Natural killer cell treated with Interleukin-12 subunit alpha and Interleukin-12 subunit beta and Interleukin-15 and Interleukin-18, amount 100 ng/mL, for 72 hours (primary cell): ENCODE measurements around the gene CYTH2. TPM values are rescaled to one million over a fixed set of nuclear protein-coding genes. Genes with fewer than 3 reads are reported as not detected.

Experiments used
- ATAC-seq, 2 donors: fragments of 150-1000 bp; cut with Tn5 transposase in 1 of 2; sonication (Bioruptor Pico), chemical (Tn5 transposase) in 1 of 2; 2 replicates each; pipeline ENCODE4 v1.10.0; 2021
- DNase-seq: peaks from one replicate; pipeline ENCODE4 v3.0.0; 2022; ENCODE audit warnings: low spot score
- H3K27ac Mint-ChIP-seq, 2 donors: 1 replicate in 1 of 2; 2 replicates in 1 of 2; pipeline ENCODE4 v1.8.0; 2022; ENCODE audit warnings: mixed read lengths in 2 of 2, mild to moderate bottlenecking in 1 of 2, moderate library complexity in 1 of 2
- H3K27me3 Mint-ChIP-seq, 2 donors: 1 replicate in 1 of 2; 2 replicates in 1 of 2; pipeline ENCODE4 v1.8.0; 2022; ENCODE audit warnings: mixed read lengths in 2 of 2
- H3K36me3 Mint-ChIP-seq: one replicate; pipeline ENCODE4 v1.8.0; 2022; ENCODE audit warnings: mixed read lengths
- H3K4me1 Mint-ChIP-seq, 2 donors: 1 replicate in 1 of 2; 2 replicates in 1 of 2; pipeline ENCODE4 v1.8.0; 2022; ENCODE audit warnings: low read depth in 2 of 2, mixed read lengths in 2 of 2, mild to moderate bottlenecking in 1 of 2
- H3K4me3 Mint-ChIP-seq: one replicate; pipeline ENCODE4 v1.8.0; 2022; ENCODE audit warnings: mixed read lengths
- H3K9me3 Mint-ChIP-seq: 2 replicates; pipeline ENCODE4 v1.8.0; 2022; ENCODE audit warnings: mixed read lengths
- total RNA-seq, 2 donors: library from RNA; stranded (reverse); gene quantifications; one replicate each; pipeline ENCODE4 v1.2.3, GENCODE V29; 2022

Gene CYTH2, protein sequence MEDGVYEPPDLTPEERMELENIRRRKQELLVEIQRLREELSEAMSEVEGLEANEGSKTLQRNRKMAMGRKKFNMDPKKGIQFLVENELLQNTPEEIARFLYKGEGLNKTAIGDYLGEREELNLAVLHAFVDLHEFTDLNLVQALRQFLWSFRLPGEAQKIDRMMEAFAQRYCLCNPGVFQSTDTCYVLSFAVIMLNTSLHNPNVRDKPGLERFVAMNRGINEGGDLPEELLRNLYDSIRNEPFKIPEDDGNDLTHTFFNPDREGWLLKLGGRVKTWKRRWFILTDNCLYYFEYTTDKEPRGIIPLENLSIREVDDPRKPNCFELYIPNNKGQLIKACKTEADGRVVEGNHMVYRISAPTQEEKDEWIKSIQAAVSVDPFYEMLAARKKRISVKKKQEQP
- 10 to 100 TPM; 66.4 to 66.9 TPM for total RNA-seq

GRCh38 chr19:48469289-48469881 lies at the start of gene CYTH2:
Gene CYTH2, plus strand, starts transcription at chr19:48469369. Its CDS starts 139 bp downstream, at chr19:48469508.
- Mint-ChIP-seq H3K27ac (peak within 1 kb of the TSS; percentile 85 to 89), H3K27me3 (no peaks in the 10 kb centered on the region), H3K9me3 (no peaks in the 10 kb centered on the region)

GRCh38 chr19:48421548-48421947 lies 47.6 kb upstream of the CYTH2 start:
- Mint-ChIP-seq H3K27ac (no peak overlapping the region), H3K4me3 (no peak overlapping the region), H3K4me1 (peaks cover 21% of the 10 kb centered on the region in 2 donors), H3K9me3 (no peaks in the 10 kb centered on the region), H3K27me3 (peaks cover 0 to 11% of the 10 kb centered on the region in 2 donors), H3K36me3 (no peaks in the 10 kb centered on the region)
- no peak for DNase-seq
- ATAC-seq, result no peak

More at GRCh38 chr19:48469289-48469881, at the start of gene CYTH2:
- ATAC-seq, result peak; percentile 45 to 63
- H3K4me3 Mint-ChIP-seq, result peak within 1 kb of the TSS; percentile 94
- H3K4me1 Mint-ChIP-seq, result peaks cover 14 to 20% of the 10 kb centered on the region in 2 donors
- peak; percentile 79 for DNase-seq
- no peaks in the 10 kb centered on the region for H3K36me3 Mint-ChIP-seq

DNA sequence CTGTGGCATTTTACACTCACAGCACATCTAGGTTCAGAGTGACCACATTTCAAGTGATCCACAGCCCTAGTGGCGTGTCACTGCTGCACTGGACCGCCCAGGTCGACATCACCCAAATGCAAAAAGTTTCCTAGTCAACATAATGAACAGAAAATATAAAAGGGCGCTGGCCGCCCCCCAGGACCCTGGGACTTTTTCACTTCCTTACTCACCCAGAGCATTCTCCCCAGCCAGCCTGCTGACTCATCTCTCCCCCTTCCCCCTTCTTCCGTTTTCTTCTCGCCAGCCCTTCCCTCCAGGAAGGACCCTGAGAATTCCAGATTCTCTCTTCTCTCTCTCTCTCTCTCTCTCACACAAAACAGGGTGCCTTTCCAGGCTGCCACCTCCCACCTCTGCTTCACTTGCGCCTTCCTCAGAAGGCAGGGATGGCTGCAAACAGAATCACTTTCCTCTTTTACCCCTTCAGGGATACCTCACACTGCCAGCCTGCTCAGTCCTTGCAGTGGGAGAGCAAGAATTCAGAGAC lies 44.4 kb upstream of the CYTH2 start:
- H3K27ac Mint-ChIP-seq, result no peak overlapping the region
- H3K9me3 Mint-ChIP-seq, result no peaks in the 10 kb centered on the region
- H3K4me1 Mint-ChIP-seq, result peaks cover 6% of the 10 kb centered on the region in 2 donors
- peaks cover 0 to 9% of the 10 kb centered on the region in 2 donors for H3K27me3 Mint-ChIP-seq
- ATAC-seq, result peak in 1 of 2 donors; percentile 32
- DNase-seq, result no peak
- H3K36me3 Mint-ChIP-seq, result no peaks in the 10 kb centered on the region
- peak overlapping the region; percentile 41 for H3K4me3 Mint-ChIP-seq

GRCh38 chr19:48428670-48429069 lies 40.5 kb upstream of the CYTH2 start:
- Mint-ChIP-seq H3K9me3 (no peaks in the 10 kb centered on the region), H3K36me3 (no peaks in the 10 kb centered on the region), H3K27me3 (peaks cover 0 to 7% of the 10 kb centered on the region in 2 donors), H3K27ac (no peak overlapping the region), H3K4me3 (no peak overlapping the region), H3K4me1 (peaks cover 6% of the 10 kb centered on the region in 2 donors)
- DNase-seq (no peak), ATAC-seq (no peak)

- H3K4me1 Mint-ChIP-seq, result no peaks in the 10 kb centered on the region
- no peak overlapping the region for H3K27ac Mint-ChIP-seq
- no peak for ATAC-seq
These were observed 35.8 kb upstream of the CYTH2 start for GRCh38 chr19:48433337-48433736.

GRCh38 chr19:48436586-48436985 lies 32.6 kb upstream of the CYTH2 start:
- ATAC-seq, result no peak
- Mint-ChIP-seq H3K27ac (no peak overlapping the region), H3K4me3 (no peak overlapping the region), H3K27me3 (peaks cover 2 to 14% of the 10 kb centered on the region in 2 donors), H3K36me3 (no peaks in the 10 kb centered on the region), H3K9me3 (no peaks in the 10 kb centered on the region), H3K4me1 (no peaks in the 10 kb centered on the region)
- no peak for DNase-seq

More at GRCh38 chr19:48433337-48433736, 35.8 kb upstream of the CYTH2 start:
- H3K36me3 Mint-ChIP-seq, result no peaks in the 10 kb centered on the region
- no peak for DNase-seq
- peaks cover 0 to 14% of the 10 kb centered on the region in 2 donors for H3K27me3 Mint-ChIP-seq
- H3K4me3 Mint-ChIP-seq, result no peak overlapping the region
- H3K9me3 Mint-ChIP-seq, result no peaks in the 10 kb centered on the region

DNA sequence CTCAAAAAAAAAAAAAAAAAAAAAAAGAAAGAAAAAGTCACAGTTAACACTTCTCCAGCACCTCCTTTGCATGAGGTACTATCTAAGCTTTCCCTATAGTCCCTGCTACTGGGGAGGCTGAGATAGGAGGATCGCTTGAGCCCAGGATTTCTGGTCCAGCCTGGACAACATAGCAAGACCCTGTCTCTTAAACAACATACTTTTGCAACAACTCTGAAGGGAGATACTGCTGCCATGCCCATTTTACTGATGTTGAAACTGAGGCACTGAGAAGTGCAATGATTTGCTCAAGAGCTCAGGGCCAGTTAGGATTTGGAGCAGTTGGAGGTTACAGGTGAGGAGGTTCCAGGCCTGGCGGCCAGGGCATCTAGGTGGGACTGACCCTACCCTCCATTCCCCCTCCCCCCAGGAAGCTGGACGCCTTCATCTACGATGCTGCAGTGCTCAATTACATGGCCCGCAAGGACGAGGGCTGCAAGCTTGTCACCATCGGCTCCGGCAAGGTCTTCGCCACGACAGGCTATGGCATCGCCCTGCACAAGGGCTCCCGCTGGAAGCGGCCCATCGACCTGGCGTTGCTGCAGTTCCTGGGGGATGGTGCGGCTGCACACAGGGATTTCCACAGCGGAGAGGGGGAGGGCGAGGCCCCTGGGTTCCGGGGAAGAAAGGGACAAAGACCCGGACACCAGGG lies 27.7 kb upstream of the CYTH2 start:
- Mint-ChIP-seq H3K27ac (no peak overlapping the region), H3K9me3 (no peaks in the 10 kb centered on the region), H3K27me3 (peaks cover 20 to 23% of the 10 kb centered on the region in 2 donors), H3K36me3 (no peaks in the 10 kb centered on the region), H3K4me3 (peak overlapping the region; percentile 30), H3K4me1 (peaks cover 13 to 22% of the 10 kb centered on the region in 2 donors)
- DNase-seq, result no peak
- no peak for ATAC-seq

- Mint-ChIP-seq H3K27ac (no peak overlapping the region), H3K9me3 (no peaks in the 10 kb centered on the region), H3K4me1 (peaks cover 13 to 23% of the 10 kb centered on the region in 2 donors), H3K4me3 (peak overlapping the region; percentile 30), H3K36me3 (peaks cover under 1% of the 10 kb centered on the region), H3K27me3 (peaks cover 20 to 22% of the 10 kb centered on the region in 2 donors)
- no peak for ATAC-seq
- DNase-seq, result no peak
These were observed 26.8 kb upstream of the CYTH2 start for GRCh38 chr19:48442116-48443035.

DNA sequence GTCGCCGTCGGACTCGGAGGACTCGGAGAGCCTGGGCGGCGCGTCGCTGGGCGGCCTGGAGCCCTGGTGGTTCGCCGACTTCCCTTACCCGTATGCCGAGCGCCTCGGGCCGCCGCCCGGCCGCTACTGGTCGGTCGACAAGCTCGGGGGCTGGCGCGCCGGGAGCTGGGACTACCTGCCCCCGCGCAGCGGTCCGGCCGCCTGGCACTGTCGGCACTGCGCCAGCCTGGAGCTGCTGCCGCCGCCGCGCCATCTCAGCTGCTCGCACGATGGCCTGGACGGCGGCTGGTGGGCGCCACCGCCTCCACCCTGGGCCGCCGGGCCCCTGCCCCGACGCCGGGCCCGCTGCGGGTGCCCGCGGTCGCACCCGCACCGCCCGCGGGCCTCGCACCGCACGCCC lies 25.9 kb upstream of the CYTH2 start:
- DNase-seq (no peak), ATAC-seq (no peak)
- Mint-ChIP-seq H3K4me1 (peaks cover 15 to 25% of the 10 kb centered on the region in 2 donors), H3K27ac (no peak overlapping the region), H3K9me3 (no peaks in the 10 kb centered on the region), H3K27me3 (peaks cover 18 to 20% of the 10 kb centered on the region in 2 donors), H3K36me3 (peaks cover 8% of the 10 kb centered on the region), H3K4me3 (no peak overlapping the region)

GRCh38 chr19:48443731-48444128 lies 25.4 kb upstream of the CYTH2 start:
- DNase-seq (no peak), ATAC-seq (no peak)
- no peak overlapping the region for H3K4me3 Mint-ChIP-seq
- no peak overlapping the region for H3K27ac Mint-ChIP-seq
- H3K36me3 Mint-ChIP-seq, result peaks cover 13% of the 10 kb centered on the region
- H3K9me3 Mint-ChIP-seq, result no peaks in the 10 kb centered on the region
- H3K4me1 Mint-ChIP-seq, result peaks cover 20 to 29% of the 10 kb centered on the region in 2 donors
- H3K27me3 Mint-ChIP-seq, result peaks cover 18 to 20% of the 10 kb centered on the region in 2 donors

GRCh38 chr19:48444129-48444935 lies 24.8 kb upstream of the CYTH2 start:
- ATAC-seq (no peak), DNase-seq (no peak)
- Mint-ChIP-seq H3K4me3 (peak overlapping the region; percentile 93), H3K9me3 (no peaks in the 10 kb centered on the region), H3K36me3 (peaks cover 16% of the 10 kb centered on the region), H3K27me3 (peaks cover 18 to 20% of the 10 kb centered on the region in 2 donors), H3K27ac (peak overlapping the region; percentile 86 to 98), H3K4me1 (peaks cover 21 to 31% of the 10 kb centered on the region in 2 donors)

- Mint-ChIP-seq H3K4me1 (peaks cover 21 to 31% of the 10 kb centered on the region in 2 donors), H3K36me3 (peaks cover 16% of the 10 kb centered on the region), H3K9me3 (no peaks in the 10 kb centered on the region), H3K27ac (peak overlapping the region; percentile 86 to 98), H3K27me3 (peaks cover 18 to 20% of the 10 kb centered on the region in 2 donors), H3K4me3 (peak overlapping the region; percentile 93)
- no peak for DNase-seq
- ATAC-seq, result no peak
These were observed 24.3 kb upstream of the CYTH2 start for GRCh38 chr19:48444936-48445200.
